ENCODE data around the gene GSTM3.
"Not testable (repeated sequence)": the region's sequence is repeated elsewhere in the genome, so short reads cannot be mapped to it uniquely, and the experiment has no call there.

GSTM3 gene

DNA sequence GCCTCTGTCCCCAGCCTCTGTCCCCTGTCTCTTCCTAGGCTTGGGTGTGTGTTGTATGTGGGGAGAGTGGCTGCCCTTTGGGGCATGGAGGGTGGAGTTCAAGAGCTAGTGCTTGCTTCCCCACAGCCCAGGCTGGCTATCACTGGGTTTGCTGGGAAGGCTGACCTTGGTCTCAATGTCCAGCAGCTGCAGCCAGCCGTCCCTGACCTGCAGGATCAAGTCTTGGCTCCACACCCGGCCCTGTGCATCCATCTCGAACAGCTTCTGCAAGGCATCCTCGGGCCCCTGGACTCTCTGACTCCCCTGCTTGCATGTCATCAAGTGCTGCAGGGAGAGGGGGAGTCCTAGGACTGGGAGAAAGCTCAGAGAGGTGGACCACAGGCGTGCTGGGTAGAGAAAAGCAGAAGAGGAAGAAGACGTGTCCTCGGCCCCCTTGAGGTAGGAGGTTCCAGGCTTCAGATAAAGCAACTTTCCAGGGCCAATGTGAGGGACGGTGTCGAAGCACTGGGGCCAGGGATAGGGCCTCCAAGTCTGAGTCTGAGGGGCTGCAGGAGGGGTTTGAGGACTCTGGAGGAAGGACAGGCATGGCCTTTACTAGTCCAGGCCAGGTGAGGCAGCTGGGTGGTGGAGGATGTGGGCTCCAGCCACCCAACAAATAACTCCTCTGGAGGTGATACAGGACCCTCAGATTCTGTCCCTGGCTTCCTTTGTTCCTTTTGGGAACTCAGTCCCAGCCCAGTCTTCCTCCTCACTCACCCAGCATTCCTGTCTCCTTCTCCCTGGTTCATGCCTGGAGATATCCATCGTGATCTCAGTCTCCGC lies 18.9 kb upstream of the GSTM3 start:
- H3K4me3 ChIP-seq (ENCODE audit: low read length in 2 of 2), result no peak overlapping the region
- H3K27me3 ChIP-seq (ENCODE audit: control insufficient read depth in 1 of 2, insufficient read depth in 2 of 2, low read length in 2 of 2), result no peaks in the 10 kb centered on the region
- no peaks in the 10 kb centered on the region for H3K9me3 ChIP-seq (ENCODE audit: control insufficient read depth in 2 of 2, low read length in 2 of 2)
- H3K36me3 ChIP-seq (ENCODE audit: control insufficient read depth in 2 of 2, insufficient read depth in 2 of 2, low read length in 2 of 2), result no peaks in the 10 kb centered on the region
- H3K9ac ChIP-seq (ENCODE audit: low read length in 2 of 2), result no peak overlapping the region
- no peaks in the 10 kb centered on the region for H3K4me1 ChIP-seq (ENCODE audit: control insufficient read depth, insufficient read depth, low read length)
- no peak overlapping the region for H3K27ac ChIP-seq (ENCODE audit: low read length)

DNA sequence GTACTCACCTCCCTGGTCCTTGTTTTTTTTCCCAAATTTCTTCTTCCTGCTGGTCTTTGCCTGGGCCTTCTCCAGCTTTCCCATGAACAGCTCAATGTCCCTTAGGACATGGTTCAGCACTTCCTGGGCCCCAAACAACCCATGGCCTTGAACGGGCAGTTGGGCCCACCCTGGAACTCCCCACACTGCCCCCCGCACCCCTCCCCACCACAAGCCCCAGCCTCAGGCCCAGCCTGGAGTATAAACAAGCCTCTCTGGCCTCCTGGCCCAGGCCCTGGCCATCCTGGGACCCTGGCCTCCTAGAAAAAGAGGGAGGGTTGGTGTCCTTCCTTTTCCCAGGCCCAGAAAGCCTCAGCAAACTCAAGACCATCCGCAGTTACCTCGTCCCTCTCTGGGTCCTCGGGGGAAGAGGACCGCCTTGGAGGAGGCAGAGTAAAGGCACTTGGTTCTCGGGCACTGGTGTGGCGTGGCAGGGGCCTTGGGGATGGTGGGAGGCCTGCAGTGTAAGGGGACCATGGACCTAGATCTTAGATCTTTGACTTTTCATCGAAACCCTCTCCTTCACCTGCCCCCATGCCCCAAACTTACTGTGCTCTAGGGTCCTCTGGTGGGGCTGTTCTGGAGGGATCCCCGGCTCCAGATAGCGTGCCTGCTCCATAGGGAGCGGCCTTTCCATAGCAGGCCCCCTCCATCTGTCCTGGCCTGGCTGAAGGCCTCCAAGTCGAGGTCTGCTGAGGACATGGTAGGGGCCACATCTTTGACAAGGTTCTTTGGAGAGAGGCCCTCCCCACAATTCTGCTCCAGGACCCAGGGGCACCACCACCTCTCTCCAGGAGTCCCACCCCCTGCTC lies 17.3 kb upstream of the GSTM3 start:
- Histone ChIP-seq H3K9me3 (ENCODE audit: control insufficient read depth in 2 of 2, low read length in 2 of 2) (no peaks in the 10 kb centered on the region), H3K27ac (ENCODE audit: low read length) (no peak overlapping the region), H3K4me3 (ENCODE audit: low read length in 2 of 2) (no peak overlapping the region), H3K27me3 (ENCODE audit: control insufficient read depth in 1 of 2, insufficient read depth in 2 of 2, low read length in 2 of 2) (no peaks in the 10 kb centered on the region), H3K9ac (ENCODE audit: low read length in 2 of 2) (no peak overlapping the region), H3K36me3 (ENCODE audit: control insufficient read depth in 2 of 2, insufficient read depth in 2 of 2, low read length in 2 of 2) (no peaks in the 10 kb centered on the region), H3K4me1 (ENCODE audit: control insufficient read depth, insufficient read depth, low read length) (no peaks in the 10 kb centered on the region)

DNA sequence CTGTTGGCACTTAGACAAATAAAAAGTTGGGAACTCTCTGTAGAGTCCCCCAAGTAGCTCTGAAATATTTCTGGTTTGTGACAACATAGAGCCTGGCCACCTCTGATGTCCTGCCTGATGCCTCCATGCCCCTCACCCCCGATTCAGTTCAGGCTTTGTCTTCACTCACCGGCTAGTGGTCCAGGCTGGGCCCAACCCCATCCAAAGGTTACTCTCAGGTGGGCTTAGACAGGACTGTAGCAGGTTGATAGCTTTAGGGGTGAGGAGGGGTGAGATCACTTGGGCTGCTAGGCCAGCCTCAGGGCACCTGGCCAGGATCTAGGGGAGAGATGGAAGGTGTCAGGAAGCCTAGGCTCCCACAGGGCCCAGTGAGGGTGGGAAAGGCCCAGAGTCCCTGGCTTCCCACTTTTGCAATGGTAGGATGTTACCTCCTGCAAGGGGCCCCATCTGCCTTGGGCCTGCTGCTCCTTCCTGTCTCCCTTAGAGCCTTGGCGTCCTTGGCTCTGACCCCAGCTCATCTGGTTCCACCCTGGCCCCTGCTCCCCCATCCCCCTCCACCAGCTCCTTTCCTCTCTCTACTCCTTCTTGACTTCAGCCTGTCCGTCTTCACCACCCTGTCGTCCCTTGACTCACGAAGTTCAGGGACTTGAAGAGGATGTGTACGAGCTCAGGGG lies 16.1 kb upstream of the GSTM3 start:
- Histone ChIP-seq H3K36me3 (ENCODE audit: control insufficient read depth in 2 of 2, insufficient read depth in 2 of 2, low read length in 2 of 2) (no peaks in the 10 kb centered on the region), H3K9ac (ENCODE audit: low read length in 2 of 2) (no peak overlapping the region), H3K27ac (ENCODE audit: low read length) (no peak overlapping the region), H3K9me3 (ENCODE audit: control insufficient read depth in 2 of 2, low read length in 2 of 2) (no peaks in the 10 kb centered on the region), H3K4me1 (ENCODE audit: control insufficient read depth, insufficient read depth, low read length) (no peaks in the 10 kb centered on the region), H3K27me3 (ENCODE audit: control insufficient read depth in 1 of 2, insufficient read depth in 2 of 2, low read length in 2 of 2) (no peaks in the 10 kb centered on the region), H3K4me3 (ENCODE audit: low read length in 2 of 2) (no peak overlapping the region)

DNA sequence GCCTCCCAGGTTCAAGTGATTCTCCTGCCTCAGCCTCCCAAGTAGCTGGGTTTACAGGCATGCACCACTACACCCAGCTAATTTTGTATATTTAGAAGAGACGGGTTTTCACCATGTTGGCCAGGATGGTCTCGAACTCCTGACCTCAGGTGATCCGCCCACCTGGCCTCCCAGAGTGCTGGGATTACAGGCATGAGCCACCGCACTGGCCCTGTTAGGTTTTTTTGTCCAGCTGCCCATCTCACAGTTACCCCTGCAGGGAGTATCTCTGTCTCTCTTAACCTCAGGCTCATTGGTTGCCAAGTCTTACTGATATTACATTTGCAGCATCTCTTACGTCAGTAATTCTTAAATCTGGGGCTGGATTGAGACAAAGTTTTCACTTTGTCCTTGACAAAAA lies 15.5 kb upstream of the GSTM3 start:
- not testable (repeated sequence) for H3K4me1 ChIP-seq (ENCODE audit: control insufficient read depth, insufficient read depth, low read length)

DNA sequence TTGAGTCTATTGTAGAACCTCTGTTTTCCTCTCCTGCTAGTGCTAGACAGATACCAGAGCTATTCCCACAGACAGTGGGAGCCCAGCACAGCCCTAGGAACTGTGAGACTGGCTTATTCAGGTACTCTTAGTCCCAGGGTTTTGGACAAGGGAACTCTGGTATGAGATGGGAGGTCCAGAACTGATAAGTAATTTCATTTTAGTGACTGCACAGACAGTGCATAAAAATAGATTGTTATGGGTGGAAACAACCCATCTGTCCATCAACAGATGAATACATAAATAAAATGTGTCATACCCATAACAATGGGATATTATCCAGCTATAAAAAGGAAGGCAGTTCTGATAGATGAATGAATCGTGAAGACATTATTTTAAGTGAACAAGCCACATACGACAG lies 13.9 kb upstream of the GSTM3 start:
- Histone ChIP-seq H3K4me3 (ENCODE audit: low read length in 2 of 2) (no peak overlapping the region), H3K36me3 (ENCODE audit: control insufficient read depth in 2 of 2, insufficient read depth in 2 of 2, low read length in 2 of 2) (no peaks in the 10 kb centered on the region), H3K9ac (ENCODE audit: low read length in 2 of 2) (no peak overlapping the region), H3K4me1 (ENCODE audit: control insufficient read depth, insufficient read depth, low read length) (no peaks in the 10 kb centered on the region), H3K27ac (ENCODE audit: low read length) (no peak overlapping the region), H3K27me3 (ENCODE audit: control insufficient read depth in 1 of 2, insufficient read depth in 2 of 2, low read length in 2 of 2) (no peaks in the 10 kb centered on the region), H3K9me3 (ENCODE audit: control insufficient read depth in 2 of 2, low read length in 2 of 2) (no peaks in the 10 kb centered on the region)

More for the DNA sequence above, 15.5 kb upstream of the GSTM3 start:
- H3K27ac ChIP-seq (ENCODE audit: low read length); H3K4me3 ChIP-seq (ENCODE audit: low read length in 2 of 2); H3K9ac ChIP-seq (ENCODE audit: low read length in 2 of 2); H3K9me3 ChIP-seq (ENCODE audit: control insufficient read depth in 2 of 2, low read length in 2 of 2); H3K36me3 ChIP-seq (ENCODE audit: control insufficient read depth in 2 of 2, insufficient read depth in 2 of 2, low read length in 2 of 2); H3K27me3 ChIP-seq (ENCODE audit: control insufficient read depth in 1 of 2, insufficient read depth in 2 of 2, low read length in 2 of 2): not testable (repeated sequence)

DNA sequence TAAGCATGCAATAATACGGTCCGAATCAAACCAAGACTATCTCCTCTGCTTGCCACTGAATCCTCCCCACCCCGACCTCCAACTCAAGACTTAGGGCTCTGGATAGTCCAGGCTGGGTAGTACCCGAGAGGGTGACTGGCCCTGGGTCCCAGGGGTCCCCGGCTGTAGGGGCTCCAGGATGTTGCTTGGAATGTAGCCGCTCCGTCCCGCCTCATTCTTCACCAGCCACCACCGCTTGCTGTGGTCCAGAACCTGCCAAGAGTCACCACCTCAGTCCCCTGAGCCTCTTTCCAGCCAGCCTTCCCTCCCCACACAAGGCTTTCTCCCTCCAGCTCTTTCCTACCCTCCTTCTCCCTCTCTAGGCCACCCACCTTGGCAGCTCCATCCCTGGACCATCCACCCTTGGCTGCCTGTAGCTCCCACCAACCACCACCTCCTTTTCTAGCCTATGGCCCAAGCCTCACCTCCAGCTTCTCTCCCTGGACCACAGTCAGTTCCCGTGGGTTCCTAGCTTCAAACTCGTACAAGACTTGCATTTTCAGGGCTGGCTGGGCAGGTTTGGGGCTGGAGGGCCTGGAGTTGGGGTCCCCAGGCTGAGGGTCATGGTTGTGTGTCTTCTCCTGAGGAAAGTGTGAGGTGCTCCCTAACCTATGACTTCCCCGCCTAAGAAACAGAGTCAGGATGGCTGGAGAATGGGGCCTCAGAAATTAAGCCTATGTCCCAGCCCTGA lies 10.9 kb upstream of the GSTM3 start:
- Histone ChIP-seq H3K4me1 (ENCODE audit: control insufficient read depth, insufficient read depth, low read length) (no peaks in the 10 kb centered on the region), H3K27me3 (ENCODE audit: control insufficient read depth in 1 of 2, insufficient read depth in 2 of 2, low read length in 2 of 2) (no peaks in the 10 kb centered on the region), H3K27ac (ENCODE audit: low read length) (no peak overlapping the region), H3K9me3 (ENCODE audit: control insufficient read depth in 2 of 2, low read length in 2 of 2) (no peaks in the 10 kb centered on the region), H3K9ac (ENCODE audit: low read length in 2 of 2) (no peak overlapping the region), H3K36me3 (ENCODE audit: control insufficient read depth in 2 of 2, insufficient read depth in 2 of 2, low read length in 2 of 2) (no peaks in the 10 kb centered on the region), H3K4me3 (ENCODE audit: low read length in 2 of 2) (no peak overlapping the region)

DNA sequence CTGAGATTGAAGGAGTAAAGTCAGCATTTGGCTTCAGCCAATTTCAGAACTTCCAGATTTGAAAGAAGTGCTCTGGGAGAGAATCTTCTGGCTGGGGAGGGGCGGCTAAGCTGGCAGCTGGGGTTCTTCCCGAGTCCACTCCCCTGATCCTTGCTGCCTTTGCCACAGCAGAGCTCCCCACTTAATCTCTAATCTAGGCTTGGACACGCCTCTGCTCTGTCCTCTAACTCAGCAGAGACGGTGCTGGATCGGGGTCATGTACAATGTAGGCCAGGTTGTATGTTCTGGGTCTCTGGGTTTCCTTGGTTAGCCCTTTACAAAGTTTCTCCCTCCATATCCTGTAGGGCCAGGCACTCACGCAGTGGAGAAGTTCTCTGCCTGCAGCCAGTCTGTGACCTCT lies 10.1 kb upstream of the GSTM3 start:
- Histone ChIP-seq H3K9ac (ENCODE audit: low read length in 2 of 2) (no peak overlapping the region), H3K9me3 (ENCODE audit: control insufficient read depth in 2 of 2, low read length in 2 of 2) (no peaks in the 10 kb centered on the region), H3K36me3 (ENCODE audit: control insufficient read depth in 2 of 2, insufficient read depth in 2 of 2, low read length in 2 of 2) (no peaks in the 10 kb centered on the region), H3K27ac (ENCODE audit: low read length) (no peak overlapping the region), H3K27me3 (ENCODE audit: control insufficient read depth in 1 of 2, insufficient read depth in 2 of 2, low read length in 2 of 2) (no peaks in the 10 kb centered on the region), H3K4me3 (ENCODE audit: low read length in 2 of 2) (no peak overlapping the region), H3K4me1 (ENCODE audit: control insufficient read depth, insufficient read depth, low read length) (no peaks in the 10 kb centered on the region)

DNA sequence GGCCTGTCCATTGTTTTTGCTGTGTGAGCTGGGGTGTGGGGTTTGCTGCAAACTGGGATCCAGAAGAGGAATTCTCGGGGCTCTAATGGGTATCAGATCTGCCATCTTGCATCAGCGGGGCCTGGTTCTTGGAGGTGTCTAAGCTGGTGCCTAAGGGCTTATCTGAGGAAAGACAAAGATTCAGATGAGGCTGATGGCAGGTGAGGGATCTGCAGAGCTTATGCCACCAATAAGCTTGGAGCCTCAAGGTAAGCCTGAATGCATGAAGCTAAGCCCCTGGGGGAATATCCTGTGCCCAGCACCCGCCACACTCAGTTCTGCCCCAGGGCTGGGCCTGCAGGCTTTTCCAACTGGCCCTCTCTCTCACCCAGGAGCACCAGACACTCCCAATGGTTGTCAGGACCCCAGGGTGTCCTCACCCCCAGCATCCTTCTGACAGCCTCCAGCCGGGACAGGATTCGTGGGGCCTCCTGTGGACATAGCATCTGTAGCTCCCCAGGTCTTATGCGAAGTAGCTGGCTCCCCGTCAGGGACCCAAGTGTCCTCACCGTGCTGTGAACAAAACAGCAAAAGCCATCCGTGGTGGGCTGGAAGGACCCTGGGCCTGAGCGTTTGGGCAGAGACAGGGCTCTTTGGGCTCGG lies 9.5 kb upstream of the GSTM3 start:
- H3K27ac ChIP-seq (ENCODE audit: low read length), result no peak overlapping the region
- no peaks in the 10 kb centered on the region for H3K36me3 ChIP-seq (ENCODE audit: control insufficient read depth in 2 of 2, insufficient read depth in 2 of 2, low read length in 2 of 2)
- H3K4me1 ChIP-seq (ENCODE audit: control insufficient read depth, insufficient read depth, low read length), result no peaks in the 10 kb centered on the region
- no peaks in the 10 kb centered on the region for H3K9me3 ChIP-seq (ENCODE audit: control insufficient read depth in 2 of 2, low read length in 2 of 2)
- no peak overlapping the region for H3K4me3 ChIP-seq (ENCODE audit: low read length in 2 of 2)
- H3K9ac ChIP-seq (ENCODE audit: low read length in 2 of 2), result no peak overlapping the region
- H3K27me3 ChIP-seq (ENCODE audit: control insufficient read depth in 1 of 2, insufficient read depth in 2 of 2, low read length in 2 of 2), result no peaks in the 10 kb centered on the region

DNA sequence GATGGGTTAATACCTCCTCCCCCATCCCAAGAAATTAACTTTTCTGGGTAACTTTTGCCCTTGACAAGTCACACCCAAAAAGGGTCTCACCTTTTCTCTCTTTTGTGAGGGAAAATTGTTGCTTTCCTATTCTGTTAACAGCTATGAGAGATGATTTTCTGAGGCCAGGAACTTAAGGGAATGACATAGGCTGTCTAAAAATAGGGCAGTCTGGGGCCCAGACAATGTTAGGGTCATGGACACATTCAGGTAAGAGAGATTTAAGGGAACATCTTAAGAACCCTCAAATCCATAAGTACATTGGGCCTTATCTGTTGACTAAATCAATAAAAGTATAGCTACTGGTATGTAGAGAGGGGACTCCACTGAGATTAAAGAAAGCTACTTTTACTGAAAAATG lies 8.4 kb upstream of the GSTM3 start:
- H3K9me3 ChIP-seq (ENCODE audit: control insufficient read depth in 2 of 2, low read length in 2 of 2), result no peaks in the 10 kb centered on the region
- H3K9ac ChIP-seq (ENCODE audit: low read length in 2 of 2), result no peak overlapping the region
- no peak overlapping the region for H3K4me3 ChIP-seq (ENCODE audit: low read length in 2 of 2)
- no peak overlapping the region for H3K27ac ChIP-seq (ENCODE audit: low read length)
- H3K27me3 ChIP-seq (ENCODE audit: control insufficient read depth in 1 of 2, insufficient read depth in 2 of 2, low read length in 2 of 2), result no peaks in the 10 kb centered on the region
- no peaks in the 10 kb centered on the region for H3K36me3 ChIP-seq (ENCODE audit: control insufficient read depth in 2 of 2, insufficient read depth in 2 of 2, low read length in 2 of 2)
- no peaks in the 10 kb centered on the region for H3K4me1 ChIP-seq (ENCODE audit: control insufficient read depth, insufficient read depth, low read length)

DNA sequence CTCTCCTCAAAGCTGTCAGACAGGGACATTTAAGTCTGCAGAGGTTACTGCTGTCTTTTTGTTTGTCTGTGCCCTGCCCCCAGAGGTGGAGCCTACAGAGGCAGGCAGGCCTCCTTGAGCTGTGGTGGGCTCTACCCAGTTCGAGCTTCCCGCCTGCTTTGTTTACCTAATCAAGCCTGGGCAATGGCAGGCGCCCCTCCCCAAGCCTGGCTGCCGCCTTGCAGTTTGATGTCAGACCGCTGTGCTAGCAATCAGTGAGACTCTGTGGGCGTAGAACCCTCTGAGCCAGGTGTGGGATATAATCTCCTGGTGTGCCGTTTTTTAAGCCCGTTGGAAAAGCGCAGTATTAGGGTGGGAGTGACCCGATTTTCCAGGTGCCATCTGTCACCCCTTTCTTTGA lies 7.5 kb upstream of the GSTM3 start:
- not testable (repeated sequence) for H3K36me3 ChIP-seq (ENCODE audit: control insufficient read depth in 2 of 2, insufficient read depth in 2 of 2, low read length in 2 of 2); H3K4me1 ChIP-seq (ENCODE audit: control insufficient read depth, insufficient read depth, low read length); H3K9ac ChIP-seq (ENCODE audit: low read length in 2 of 2); H3K27ac ChIP-seq (ENCODE audit: low read length); H3K9me3 ChIP-seq (ENCODE audit: control insufficient read depth in 2 of 2, low read length in 2 of 2); H3K4me3 ChIP-seq (ENCODE audit: low read length in 2 of 2); H3K27me3 ChIP-seq (ENCODE audit: control insufficient read depth in 1 of 2, insufficient read depth in 2 of 2, low read length in 2 of 2)

All from stomach smooth muscle (tissue), 2 donors.